HepG2 (cell line): ENCODE results near the gene NRL. TPM values are rescaled to one million over a fixed set of nuclear protein-coding genes. Genes with fewer than 3 reads are reported as not detected.
A peak's percentile ranks its signal among the peaks of the same experiment; 100 is the strongest.

ENCODE experiments used
- ARID5B ChIP-seq: IDR thresholded peaks from 2 replicates; pipeline ENCODE4 v1.4.0; 2020; ENCODE audit warnings: mild to moderate bottlenecking, missing genetic modification reagents
- ATF6 ChIP-seq: sonication (generic); formaldehyde crosslinking; conservative IDR thresholded peaks from 2 replicates; pipeline ENCODE4 v1.4.0; 2020; ENCODE audit warnings: missing genetic modification reagents
- CBX5 ChIP-seq: sonication (generic); formaldehyde crosslinking; IDR thresholded peaks from 2 replicates; pipeline ENCODE4 v1.4.0; 2020; ENCODE audit warnings: missing genetic modification reagents, borderline replicate concordance
- DMAP1 ChIP-seq: IDR thresholded peaks from 2 replicates; pipeline ENCODE4 v1.6.1; 2016
- IKZF4 ChIP-seq: sonication (generic); formaldehyde crosslinking; IDR thresholded peaks from 2 replicates; pipeline ENCODE4 v1.5.1; 2020; ENCODE audit warnings: borderline replicate concordance, mild to moderate bottlenecking, low read depth, missing genetic modification reagents; ENCODE audit errors: not compliant biosample characterization
- MAFF ChIP-seq: IDR thresholded peaks from 2 replicates; pipeline ENCODE4 v1.6.1; 2011; ENCODE audit warnings: low read depth, low read length, improper control_type of control experiment
- RFX1 ChIP-seq: fragments of 450-650 bp; IDR thresholded peaks from 2 replicates; pipeline ENCODE4 v1.6.1; 2017
- SIX4 ChIP-seq: sonication (generic); formaldehyde crosslinking; IDR thresholded peaks from 2 replicates; pipeline ENCODE4 v1.4.0; 2020; ENCODE audit warnings: missing genetic modification reagents
- SMYD3 ChIP-seq: sonication (generic); formaldehyde crosslinking; IDR thresholded peaks from 2 replicates; pipeline ENCODE4 v1.8.1; 2023; ENCODE audit warnings: mild to moderate bottlenecking, missing genetic modification reagents
- SNAPC2 ChIP-seq: sonication (generic); formaldehyde crosslinking; IDR thresholded peaks from 2 replicates; pipeline ENCODE4 v1.8.1; 2022; ENCODE audit warnings: mild to moderate bottlenecking, missing genetic modification reagents
- SNAPC4 ChIP-seq: sonication (generic); formaldehyde crosslinking; IDR thresholded peaks from 2 replicates; pipeline ENCODE4 v1.4.0; 2020; ENCODE audit warnings: mild to moderate bottlenecking, missing genetic modification reagents
- TAF1 ChIP-seq: sonication (generic); formaldehyde crosslinking; IDR thresholded peaks from 2 replicates; pipeline ENCODE4 v1.4.0; 2020; ENCODE audit warnings: missing genetic modification reagents
- ZNF274 ChIP-seq: sonication (generic); formaldehyde crosslinking; IDR thresholded peaks from 2 replicates; pipeline ENCODE4 v1.5.1; 2020; ENCODE audit warnings: mild to moderate bottlenecking, missing genetic modification reagents
- ZNF326 ChIP-seq: sonication (generic); formaldehyde crosslinking; IDR thresholded peaks from 2 replicates; pipeline ENCODE4 v1.4.0; 2020; ENCODE audit warnings: missing genetic modification reagents, borderline replicate concordance
- ZNF431 ChIP-seq: sonication (generic); formaldehyde crosslinking; IDR thresholded peaks from 2 replicates; pipeline ENCODE4 v1.9.0; 2022; ENCODE audit warnings: missing genetic modification reagents, low read depth, mild to moderate bottlenecking, borderline replicate concordance
- ZNF83 ChIP-seq: sonication (generic); formaldehyde crosslinking; IDR thresholded peaks from 2 replicates; pipeline ENCODE4 v1.4.0; 2020; ENCODE audit warnings: missing genetic modification reagents, mild to moderate bottlenecking, borderline replicate concordance
- ZSCAN5A ChIP-seq: sonication (generic); formaldehyde crosslinking; IDR thresholded peaks from 2 replicates; pipeline ENCODE4 v1.8.0; 2022; ENCODE audit warnings: mild to moderate bottlenecking, missing genetic modification reagents, borderline replicate concordance
- polyA plus RNA-seq, 8 experiments: library from polyadenylated mRNA; depleted of rRNA in 3 of 8; stranded (reverse) in 7 of 8; unstranded in 1 of 8; fragments of >200 nt; fragmentation: Illumina TruSeq in 4 of 8; extraction: Trizol in 4 of 8; gene quantifications; 2 replicates each; pipeline versions ENCODE4 v1.2.1 to v1.2.3, GENCODE V29; 2011 to 2016; ENCODE audit warnings: low read depth in 4 of 8, missing spikeins in 1 of 8, mixed read lengths in 1 of 8; ENCODE audit not compliant: insufficient read depth in 1 of 8
- total RNA-seq, 5 experiments: library from RNA; depleted of rRNA; stranded (reverse); fragments of >200 nt; fragmentation: Illumina TruSeq; extraction: Trizol; gene quantifications; 2 replicates each; pipeline ENCODE4 v1.2.3, GENCODE V29; 2016; ENCODE audit warnings: low read depth in 1 of 5

The NRL gene
- total and polyA plus RNA-seq, 2 of the 13 experiments (the other 11 are each of a cell fraction or from before 2014, with no cell fraction given), result 2.5 to 4.7 TPM

- TF ChIP-seq ARID5B (CRISPR knock-in tag) (peak; percentile 71), TAF1 (CRISPR knock-in tag) (no peak; the same call in 1 of the 2 replicates), RFX1 (no peak), DMAP1 (CRISPR knock-in tag) (no peak), ZNF274 (peak; percentile 88), ATF6 (CRISPR knock-in tag) (no peak), ZNF326 (CRISPR knock-in tag) (no peak), SNAPC4 (0 out of 2 replicates have a peak, but pooled peaks have one; percentile 44), ZSCAN5A (no peak), ZNF83 (CRISPR knock-in tag) (peak; percentile 76; the same call in 1 of the 2 replicates), IKZF4 (CRISPR knock-in tag) (no peak), CBX5 (no peak), SIX4 (CRISPR knock-in tag) (no peak), SMYD3 (no peak), SNAPC2 (CRISPR knock-in tag) (no peak), ZNF431 (CRISPR knock-in tag) (no peak), MAFF (no peak)
These were observed 16.2 kb upstream of the NRL start (continued) for GRCh38 chr14:24130717-24131548.
